ENCODE measurements around the gene DTNA. TPM values are rescaled to one million over a fixed set of nuclear protein-coding genes. Genes with fewer than 3 reads are reported as not detected.

DTNA gene
- total RNA-seq, 2 donors from 2014 or later, result 110 to 115 TPM

- DNase-seq (ENCODE audit: low spot score), result no peak
- intact Hi-C loops (cut with DNase I), result no loop called here
These were observed 89.2 kb downstream of the DTNA start for GRCh38 chr18:34799291-34799690.

GRCh38 chr18:34800381-34800780 is 90.3 kb downstream of the DTNA start:
- intact Hi-C loops (cut with DNase I), result no loop called here
- DNase-seq (ENCODE audit: low spot score), result no peak

- intact Hi-C loops (cut with DNase I), result no loop called here
- no peak for DNase-seq (ENCODE audit: low spot score)
These were observed 91.7 kb downstream of the DTNA start for GRCh38 chr18:34801774-34802173.

GRCh38 chr18:34802959-34803358 is 92.9 kb downstream of the DTNA start:
- intact Hi-C loops (cut with DNase I), result no loop called here
- no peak for DNase-seq (ENCODE audit: low spot score)

GRCh38 chr18:34803877-34804400 is 93.8 kb downstream of the DTNA start:
- intact Hi-C loops (cut with DNase I), result no loop called here
- peak; percentile 19 for DNase-seq (ENCODE audit: low spot score)

- intact Hi-C loops (cut with DNase I), result no loop called here
- DNase-seq (ENCODE audit: low spot score), result no peak
These were observed 95.2 kb downstream of the DTNA start for GRCh38 chr18:34805103-34805877.

- intact Hi-C loops (cut with DNase I), result no loop called here
- no peak for DNase-seq (ENCODE audit: low spot score)
These were observed 95.8 kb downstream of the DTNA start for GRCh38 chr18:34805878-34806351.

- intact Hi-C loops (cut with DNase I), result no loop called here
- DNase-seq (ENCODE audit: low spot score), result no peak
These were observed 96.4 kb downstream of the DTNA start for GRCh38 chr18:34806527-34806926.

GRCh38 chr18:34807106-34807796 is 97.2 kb downstream of the DTNA start:
- intact Hi-C loops (cut with DNase I), result no loop called here

GRCh38 chr18:34808389-34808788 is 98.3 kb downstream of the DTNA start:
- intact Hi-C loops (cut with DNase I), result no loop called here
- no peak for DNase-seq (ENCODE audit: low spot score)

More at GRCh38 chr18:34807106-34807796, 97.2 kb downstream of the DTNA start:
- no peak for DNase-seq (ENCODE audit: low spot score)

- intact Hi-C loops (cut with DNase I), result no loop called here
- DNase-seq (ENCODE audit: low spot score), result peak; percentile 82
These were observed 99.5 kb downstream of the DTNA start for GRCh38 chr18:34809451-34810072.

- intact Hi-C loops (cut with DNase I), result no loop called here
These were observed 106.1 kb downstream of the DTNA start for GRCh38 chr18:34816183-34816582.

GRCh38 chr18:34817636-34818035 is 107.5 kb downstream of the DTNA start:
- no peak for DNase-seq (ENCODE audit: low spot score)
- intact Hi-C loops (cut with DNase I), result no loop called here

More at GRCh38 chr18:34816183-34816582, 106.1 kb downstream of the DTNA start:
- DNase-seq (ENCODE audit: low spot score), result no peak

GRCh38 chr18:34818064-34818463 is 108.0 kb downstream of the DTNA start:
- intact Hi-C loops (cut with DNase I), result no loop called here

GRCh38 chr18:34820360-34821065 is 110.4 kb downstream of the DTNA start:
- no peak for DNase-seq (ENCODE audit: low spot score)
- intact Hi-C loops (cut with DNase I), result no loop called here

More at GRCh38 chr18:34818064-34818463, 108.0 kb downstream of the DTNA start:
- DNase-seq (ENCODE audit: low spot score), result no peak

- intact Hi-C loops (cut with DNase I), result no loop called here
- no peak for DNase-seq (ENCODE audit: low spot score)
These were observed 111.6 kb downstream of the DTNA start for GRCh38 chr18:34821669-34822210.

GRCh38 chr18:34828093-34828492 is 118.0 kb downstream of the DTNA start:
- no peak for DNase-seq (ENCODE audit: low spot score)

GRCh38 chr18:34834897-34835296 is 124.8 kb downstream of the DTNA start:
- intact Hi-C loops (cut with DNase I), result no loop called here
- no peak for DNase-seq (ENCODE audit: low spot score)

More at GRCh38 chr18:34828093-34828492, 118.0 kb downstream of the DTNA start:
- intact Hi-C loops (cut with DNase I), result no loop called here

- DNase-seq (ENCODE audit: low spot score), result no peak
- intact Hi-C loops (cut with DNase I), result no loop called here
These were observed 125.4 kb downstream of the DTNA start for GRCh38 chr18:34835466-34835865.
